HG03175 (cell line): ENCODE results near the gene COL23A1.

Experiments used
- ATAC-seq: cut with Tn5 transposase; IDR thresholded peaks from one replicate; pipeline ENCODE4 v1.9.1; 2021; ENCODE audit warnings: mild to moderate bottlenecking, moderate library complexity; ENCODE audit not compliant: unreplicated experiment

Gene COL23A1

DNA sequence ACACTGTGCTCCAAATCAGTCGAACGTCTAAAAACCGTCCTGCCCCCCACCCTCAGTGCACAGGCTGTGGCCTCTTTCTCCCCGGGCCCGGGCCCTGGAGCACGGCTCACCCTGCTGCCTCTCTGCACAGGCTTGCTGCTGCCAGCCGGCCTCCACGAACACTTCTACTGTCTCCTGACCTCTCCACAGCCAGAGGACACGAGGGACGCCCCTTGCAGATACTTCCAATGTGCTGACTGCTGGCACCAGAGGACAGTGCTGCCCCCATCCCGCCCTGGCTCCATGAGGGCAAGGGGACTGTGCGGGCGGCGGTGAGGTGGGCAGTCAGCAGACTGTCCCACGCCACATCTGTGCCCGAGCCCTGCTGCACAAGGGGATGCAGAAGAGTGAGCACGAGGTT is 174.8 kb downstream of the COL23A1 start:
- no peak for ATAC-seq

GRCh38 chr5:178413988-178414387 is 176.2 kb downstream of the COL23A1 start:
- ATAC-seq = no peak

GRCh38 chr5:178411083-178411482 is 179.1 kb downstream of the COL23A1 start:
- ATAC-seq = no peak

GRCh38 chr5:178407646-178408045 is 182.5 kb downstream of the COL23A1 start:
- no peak for ATAC-seq

GRCh38 chr5:178404987-178405386 is 185.2 kb downstream of the COL23A1 start:
- ATAC-seq = no peak

DNA sequence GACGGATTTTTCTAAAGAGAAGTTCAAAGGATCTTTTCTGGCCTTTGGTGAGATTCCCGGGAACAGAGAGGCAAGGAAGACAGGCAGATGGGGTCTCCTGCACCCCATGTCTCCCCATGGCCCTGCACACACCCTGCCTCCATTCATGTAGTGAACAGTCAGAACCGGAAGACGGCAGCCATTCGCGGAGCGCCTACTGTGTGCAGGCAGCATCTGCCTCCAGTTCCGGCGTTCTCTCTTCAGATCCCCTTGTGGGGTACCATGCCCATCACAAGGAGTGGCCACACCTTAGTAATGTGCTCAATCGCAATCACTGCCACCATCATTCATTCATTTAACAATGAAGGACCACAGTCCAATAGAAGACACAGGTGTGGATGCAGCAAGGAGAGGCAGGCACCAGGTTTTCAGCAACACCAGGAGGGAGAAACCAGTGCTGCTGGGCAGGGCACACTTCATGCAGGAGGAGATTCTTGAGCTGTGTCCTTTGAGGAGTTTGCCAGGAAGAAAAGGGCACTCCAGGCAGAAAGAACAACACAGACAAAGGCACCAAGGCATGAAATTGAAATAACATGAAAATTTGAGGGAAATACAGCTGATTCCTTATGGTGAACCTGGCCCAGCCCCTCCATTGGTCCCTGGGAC is 186.1 kb downstream of the COL23A1 start:
- ATAC-seq = no peak

DNA sequence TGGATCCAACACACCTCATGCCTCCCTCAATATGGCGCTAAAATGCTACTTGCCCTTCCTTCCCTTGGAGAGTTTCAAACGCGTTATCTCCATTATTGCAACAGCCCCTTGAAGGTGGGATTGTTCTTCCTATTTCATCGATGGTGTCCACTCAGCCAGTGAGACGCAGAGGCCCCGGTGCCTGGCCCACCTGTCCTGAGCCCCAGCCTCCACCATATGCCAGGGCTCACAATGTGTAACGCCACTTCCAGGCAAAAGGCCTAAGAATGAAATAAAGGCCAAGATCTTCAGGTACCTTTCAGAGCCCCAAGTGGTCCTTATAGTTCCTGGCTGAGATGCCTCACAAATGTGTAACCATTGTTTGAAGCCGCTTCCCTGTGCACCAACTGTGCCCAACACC is 186.8 kb downstream of the COL23A1 start:
- no peak for ATAC-seq

- no peak for ATAC-seq
Observed at GRCh38 chr5:178399701-178400095, 190.5 kb downstream of the COL23A1 start.

GRCh38 chr5:178398901-178399700 is 191.1 kb downstream of the COL23A1 start:
- ATAC-seq = no peak

DNA sequence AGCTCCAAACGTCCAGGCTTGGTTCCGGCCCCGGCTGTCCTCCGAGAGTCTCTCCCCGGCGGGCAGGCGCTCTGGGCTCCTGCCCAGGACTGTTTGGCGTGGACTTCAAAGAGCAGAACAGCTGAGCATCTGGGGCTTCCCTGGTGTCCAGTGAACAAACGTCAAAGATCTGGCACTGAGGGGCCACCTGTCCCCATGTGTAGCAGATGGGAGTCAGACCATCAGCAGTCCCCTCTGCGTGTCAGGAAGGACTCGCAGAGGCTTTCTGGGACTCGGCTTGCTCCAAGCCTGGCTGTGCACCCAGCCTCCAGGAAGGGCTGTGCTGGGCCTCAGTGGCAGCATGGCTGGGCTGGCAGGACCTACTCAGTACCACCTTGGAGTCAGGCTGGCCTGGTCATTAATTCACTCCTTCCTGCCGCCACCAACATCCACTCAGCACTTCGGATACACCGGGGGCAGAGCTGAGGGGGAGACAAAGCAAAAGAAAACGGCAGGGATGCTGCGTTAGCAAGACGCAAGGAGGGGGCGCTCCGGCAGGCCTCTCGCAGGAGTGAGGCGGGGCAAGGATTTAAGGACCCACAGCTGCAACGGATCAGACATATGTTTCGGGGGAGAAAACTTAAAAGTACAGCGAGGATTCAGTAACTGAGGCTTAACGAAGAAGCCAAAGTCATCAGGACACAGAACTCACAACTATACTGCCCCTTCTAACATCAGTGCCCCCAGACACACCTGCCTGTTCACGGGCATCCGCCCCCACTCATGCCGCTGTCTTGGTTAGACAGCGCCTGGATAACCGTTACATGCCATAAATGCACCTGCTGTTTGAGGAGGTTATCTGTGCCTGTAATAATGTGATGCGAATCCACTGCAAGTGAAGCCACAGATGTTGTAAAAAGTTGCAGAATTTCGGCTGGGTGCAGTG is 193.1 kb downstream of the COL23A1 start:
- ATAC-seq = no peak

DNA sequence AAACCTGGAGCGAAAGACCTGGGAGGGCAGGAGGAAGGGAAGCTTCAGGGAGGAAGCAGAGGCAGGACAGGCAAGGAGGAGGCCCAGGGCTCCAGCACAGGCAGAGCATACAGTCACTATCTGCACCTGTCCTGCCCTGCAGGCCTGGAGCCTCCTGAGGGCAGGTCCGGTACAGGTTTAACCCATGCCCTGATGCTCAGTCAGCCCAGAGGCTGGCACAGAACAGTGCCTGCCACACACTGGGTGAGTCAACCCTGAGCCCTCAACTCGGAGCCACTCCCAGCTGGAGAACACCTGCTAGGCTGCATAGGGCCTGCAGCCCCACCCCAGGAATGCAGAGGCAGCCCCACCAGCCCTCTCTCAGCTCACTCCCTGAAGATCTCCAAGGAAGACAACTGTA is 196.1 kb downstream of the COL23A1 start:
- no peak for ATAC-seq

DNA sequence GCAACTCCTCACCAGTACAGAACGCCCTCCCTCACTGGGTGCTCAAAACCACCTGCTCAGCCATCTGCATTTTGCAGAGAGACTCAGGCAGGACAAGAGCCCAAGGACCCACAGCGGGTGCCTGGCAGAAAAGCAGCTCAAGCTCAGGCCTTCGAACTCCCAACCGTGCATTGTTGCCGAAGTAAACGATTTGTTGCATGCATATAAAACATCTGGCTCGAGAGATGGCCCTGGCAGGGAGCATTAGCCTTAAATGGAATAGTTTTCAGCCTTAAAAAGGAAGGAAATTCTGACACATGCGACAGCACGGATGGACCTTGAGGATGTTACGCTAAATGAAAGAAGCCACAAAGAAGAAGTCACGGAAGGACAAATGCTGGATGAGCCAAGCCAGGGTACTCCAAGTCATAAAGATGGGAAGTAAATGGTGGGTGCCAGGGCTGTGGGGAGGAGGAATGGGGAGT is 197.2 kb downstream of the COL23A1 start:
- no peak for ATAC-seq

DNA sequence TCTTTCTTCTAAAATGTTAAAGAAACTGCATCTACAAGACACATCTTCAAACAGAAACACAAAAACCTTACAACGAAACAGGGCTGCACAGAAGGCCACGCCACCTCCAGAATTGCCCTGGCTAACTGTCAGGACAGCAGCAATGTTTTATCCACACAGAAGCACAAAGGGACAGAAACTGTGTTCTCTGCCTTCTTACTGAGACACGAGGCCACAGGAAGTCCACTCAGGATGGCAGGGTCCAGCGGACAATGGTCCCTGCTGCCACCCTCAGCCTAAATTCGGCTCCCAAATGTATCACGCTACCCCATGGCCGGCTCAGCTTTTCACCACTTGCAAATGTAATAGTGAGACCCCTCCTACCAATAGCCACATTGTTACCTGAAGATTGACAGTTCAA is 197.8 kb downstream of the COL23A1 start:
- no peak for ATAC-seq

DNA sequence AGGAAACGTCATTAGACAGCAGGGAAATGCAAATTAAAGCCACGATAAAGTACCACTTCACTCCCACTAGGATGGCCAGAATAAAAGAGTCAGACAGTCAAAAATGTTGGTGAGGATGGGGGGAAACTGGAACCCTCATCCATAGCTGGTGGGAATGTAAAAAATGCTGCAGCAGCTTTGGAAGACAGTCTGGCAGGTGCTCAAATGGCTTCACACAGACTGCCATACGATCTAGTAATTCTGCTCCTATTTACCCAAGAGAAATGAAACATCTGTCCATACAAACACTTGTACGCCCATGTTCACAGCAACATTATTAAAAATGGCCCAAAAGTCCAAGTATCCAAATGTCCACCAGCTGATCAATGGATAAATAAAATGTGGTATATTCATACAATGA is 198.7 kb downstream of the COL23A1 start:
- no peak for ATAC-seq

DNA sequence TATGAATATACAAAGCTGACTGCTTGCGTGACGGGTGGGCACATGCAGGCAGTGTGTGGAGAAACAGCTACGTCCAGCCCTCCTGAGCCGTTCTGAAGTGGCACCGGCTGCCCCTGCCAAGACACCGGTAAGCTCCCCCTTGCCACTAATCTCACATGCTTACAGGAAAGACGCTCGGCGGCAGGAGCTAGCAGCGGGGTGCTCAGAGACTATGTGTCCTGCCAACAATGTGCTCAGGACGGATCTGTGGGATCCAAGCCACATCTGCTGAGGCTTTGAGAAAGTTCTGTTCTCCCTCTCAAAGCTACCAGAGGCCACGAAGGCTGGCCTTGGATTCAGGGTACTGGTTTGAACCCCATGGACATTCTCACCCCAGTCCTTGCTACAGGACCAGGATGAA is 200.4 kb downstream of the COL23A1 start:
- ATAC-seq = no peak

GRCh38 chr5:178389026-178389729 is 201.0 kb downstream of the COL23A1 start:
- ATAC-seq = no peak

- no peak for ATAC-seq
Observed at GRCh38 chr5:178388386-178389025, 201.7 kb downstream of the COL23A1 start.

GRCh38 chr5:178387856-178388190 is 202.4 kb downstream of the COL23A1 start:
- no peak for ATAC-seq

GRCh38 chr5:178387061-178387855 is 202.9 kb downstream of the COL23A1 start:
- no peak for ATAC-seq
